ENCODE measurements around the gene ATG2B. TPM values are rescaled to one million over a fixed set of nuclear protein-coding genes. Genes with fewer than 3 reads are reported as not detected.

ATG2B gene
- total RNA-seq, 4 donors from 2014 or later, result 22.2 to 30.3 (median 28.6) TPM

- intact Hi-C loops (cut with DNase I; ENCODE audit: low total_unique reads), result loop anchor here (5.0 kb wide), 1 partner anchor 846 kb away; no protein-coding TSS in a partner anchor
- DNase-seq (no peak), ATAC-seq (no peak)
- TF ChIP-seq POLR2A (IDR thresholded peaks at IDR 0.05) (no peak), CTCF (IDR thresholded peaks at IDR 0.05 in 4 of 5, conservative IDR thresholded peaks at IDR 0.05 in 1 of 5) (no peak)
- Histone ChIP-seq H3K27ac (no peak overlapping the region), H3K9me3 (peaks cover 4 to 12% (median 6%) of the 10 kb centered on the region in 3 donors), H3K4me3 (no peak overlapping the region), H3K4me1 (no peaks in the 10 kb centered on the region), H3K36me3 (no peaks in the 10 kb centered on the region), H3K27me3 (no peaks in the 10 kb centered on the region)
- in situ Hi-C loops (cut with MboI; ENCODE audit: low sequenced_read_pairs in 4 of 4), result loop anchor here in 2 of 4 donors (10.0 to 25.0 kb wide), 2 partner anchors 179 to 711 kb away; no protein-coding TSS in a partner anchor
Measured at GRCh38 chr14:96273629-96274028, 89.5 kb downstream of the ATG2B start.

DNA sequence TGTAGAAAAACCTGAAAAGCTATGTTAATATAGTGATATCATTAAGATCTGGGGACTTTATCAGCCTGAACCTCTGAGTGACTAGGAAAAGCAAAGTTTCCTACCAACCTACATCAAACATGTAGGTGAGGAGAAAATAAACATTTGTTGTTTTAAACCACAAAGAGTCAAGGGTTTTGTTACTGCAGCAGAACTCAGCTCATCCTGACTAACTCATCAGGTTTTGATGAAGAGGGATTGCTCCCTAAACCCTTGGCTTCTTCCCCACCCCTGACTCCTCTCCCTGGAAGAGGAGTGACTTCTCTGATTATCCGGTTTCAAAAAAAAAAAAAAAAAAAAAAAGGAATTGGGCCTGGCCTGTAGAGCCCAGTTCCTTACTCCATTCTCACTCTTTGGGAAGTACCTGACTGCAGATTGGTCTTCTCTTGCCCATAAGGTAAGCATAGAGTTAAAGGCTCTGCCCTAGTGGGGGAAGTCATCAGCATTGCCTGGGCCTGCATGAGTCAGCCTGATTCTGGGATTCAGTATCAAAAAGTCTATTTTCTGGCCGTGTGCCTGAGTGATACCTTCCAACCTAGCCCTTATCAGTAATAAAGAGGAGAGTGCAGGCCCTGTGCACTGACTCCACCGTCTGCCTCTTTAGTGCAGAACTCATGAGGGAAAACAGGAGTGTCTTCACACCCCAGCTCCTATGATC, 90.2 kb downstream of the ATG2B start:
- no peaks in the 10 kb centered on the region for H3K36me3 ChIP-seq
- in situ Hi-C loops (cut with MboI; ENCODE audit: low sequenced_read_pairs in 4 of 4), result loop anchor here in 2 of 4 donors (10.0 to 25.0 kb wide), 2 partner anchors 178 to 711 kb away; no protein-coding TSS in a partner anchor
- no peak for ATAC-seq

DNA sequence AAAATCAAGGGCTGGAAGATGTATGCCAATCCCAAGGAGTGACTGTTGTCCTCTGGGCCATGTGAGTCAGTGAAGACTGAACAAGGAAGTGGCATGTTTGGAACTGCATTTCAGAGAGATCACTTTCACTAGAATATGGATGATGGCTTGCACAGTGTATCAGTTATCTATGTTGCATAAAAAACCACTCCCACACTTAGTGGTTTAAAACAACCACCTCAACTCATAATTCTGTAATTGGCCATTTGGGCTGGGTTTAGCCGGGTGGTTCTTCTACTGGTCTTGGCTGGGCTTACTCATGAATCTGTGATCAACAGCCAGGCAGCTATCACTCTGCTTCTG, 91.7 kb downstream of the ATG2B start:
- H3K27me3 ChIP-seq, result no peaks in the 10 kb centered on the region
- DNase-seq (no peak), ATAC-seq (no peak)
- H3K9me3 ChIP-seq, result no peaks in the 10 kb centered on the region
- in situ Hi-C loops (cut with MboI; ENCODE audit: low sequenced_read_pairs in 4 of 4), result loop anchor here in 2 of 4 donors (10.0 to 25.0 kb wide), 2 partner anchors 177 to 709 kb away; no protein-coding TSS in a partner anchor
- no peak overlapping the region for H3K4me3 ChIP-seq
- H3K36me3 ChIP-seq, result no peaks in the 10 kb centered on the region
- no peaks in the 10 kb centered on the region for H3K4me1 ChIP-seq
- TF ChIP-seq CTCF (IDR thresholded peaks at IDR 0.05 in 4 of 5, conservative IDR thresholded peaks at IDR 0.05 in 1 of 5) (no peak), POLR2A (IDR thresholded peaks at IDR 0.05) (no peak)
- no peak overlapping the region for H3K27ac ChIP-seq
- intact Hi-C loops (cut with DNase I; ENCODE audit: low total_unique reads), result loop anchor here (5.0 kb wide), 1 partner anchor 844 kb away; no protein-coding TSS in a partner anchor

More for the DNA sequence above, 90.2 kb downstream of the ATG2B start:
- Histone ChIP-seq H3K9me3 (peaks cover 2 to 5% (median 3%) of the 10 kb centered on the region in 3 donors), H3K27me3 (no peaks in the 10 kb centered on the region), H3K4me3 (no peak overlapping the region), H3K4me1 (no peaks in the 10 kb centered on the region), H3K27ac (no peak overlapping the region)
- intact Hi-C loops (cut with DNase I; ENCODE audit: low total_unique reads), result loop anchor here (5.0 kb wide), 1 partner anchor 846 kb away; no protein-coding TSS in a partner anchor
- TF ChIP-seq CTCF (IDR thresholded peaks at IDR 0.05 in 4 of 5, conservative IDR thresholded peaks at IDR 0.05 in 1 of 5) (no peak), POLR2A (IDR thresholded peaks at IDR 0.05) (no peak)
- DNase-seq, result no peak

DNA sequence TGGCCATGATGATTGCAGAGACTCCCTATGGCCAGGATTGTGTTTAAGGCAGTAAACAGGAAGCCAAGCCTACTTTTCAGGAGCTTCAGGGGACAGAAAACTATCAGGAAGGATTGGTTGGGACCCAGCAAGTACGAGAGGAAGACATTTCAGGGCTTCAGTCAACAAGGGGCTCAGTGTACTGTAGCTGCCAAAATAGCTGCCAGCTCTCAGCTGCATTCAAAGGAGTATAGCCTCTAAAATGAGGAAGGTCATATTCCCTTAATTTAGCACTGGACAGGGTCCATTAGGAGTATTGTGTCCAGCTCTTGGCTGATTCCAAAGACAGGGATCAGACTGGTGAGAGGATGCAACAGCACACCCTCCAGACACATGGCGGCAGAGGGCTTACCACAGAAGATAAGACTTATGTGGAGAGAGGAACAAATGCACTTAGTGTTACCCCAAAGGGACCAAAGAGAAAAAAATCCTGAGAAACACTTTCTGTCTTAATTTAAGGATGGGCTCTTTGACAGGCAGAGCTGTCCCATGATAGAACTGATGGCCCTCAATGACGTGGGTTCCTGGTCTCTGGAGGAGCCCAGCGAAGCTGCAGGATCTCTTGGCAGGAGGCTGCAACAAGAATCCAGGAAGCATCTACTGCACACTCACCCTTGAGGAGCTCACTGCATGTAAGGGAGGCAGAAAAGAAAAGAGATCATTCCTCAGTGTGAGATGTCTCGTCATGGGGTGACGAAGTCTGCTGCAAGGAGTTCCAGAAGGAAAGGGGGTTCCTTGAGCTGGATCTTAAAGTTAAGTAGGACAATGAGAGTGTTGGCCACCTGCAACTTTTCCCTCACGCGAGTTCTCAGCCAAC, 92.3 kb downstream of the ATG2B start:
- intact Hi-C loops (cut with DNase I; ENCODE audit: low total_unique reads) (loop anchor here (5.0 kb wide), 1 partner anchor 843 kb away; no protein-coding TSS in a partner anchor), in situ Hi-C loops (cut with MboI; ENCODE audit: low sequenced_read_pairs in 4 of 4) (loop anchor here in 2 of 4 donors (10.0 to 25.0 kb wide), 2 partner anchors 176 to 708 kb away; no protein-coding TSS in a partner anchor)
- Histone ChIP-seq H3K27ac (no peak overlapping the region), H3K4me3 (no peak overlapping the region), H3K9me3 (no peaks in the 10 kb centered on the region), H3K4me1 (no peaks in the 10 kb centered on the region), H3K27me3 (no peaks in the 10 kb centered on the region), H3K36me3 (no peaks in the 10 kb centered on the region)
- DNase-seq, result no peak
- ATAC-seq, result no peak
- no peak for TF ChIP-seq CTCF (IDR thresholded peaks at IDR 0.05 in 4 of 5, conservative IDR thresholded peaks at IDR 0.05 in 1 of 5)
- no peak for TF ChIP-seq POLR2A (IDR thresholded peaks at IDR 0.05)

All from gastrocnemius medialis (tissue), 4 donors.